Measurements from ENCODE around the gene TTC12. TPM values are rescaled to one million over a fixed set of nuclear protein-coding genes. Genes with fewer than 3 reads are reported as not detected.
A peak's percentile ranks its signal among the peaks of the same experiment; 100 is the strongest.

TTC12 gene
- total and polyA plus RNA-seq, 2 donors (not counting 3 experiments of a cell fraction or from before 2014, with no cell fraction given): 2.2 to 2.9 TPM

DNA sequence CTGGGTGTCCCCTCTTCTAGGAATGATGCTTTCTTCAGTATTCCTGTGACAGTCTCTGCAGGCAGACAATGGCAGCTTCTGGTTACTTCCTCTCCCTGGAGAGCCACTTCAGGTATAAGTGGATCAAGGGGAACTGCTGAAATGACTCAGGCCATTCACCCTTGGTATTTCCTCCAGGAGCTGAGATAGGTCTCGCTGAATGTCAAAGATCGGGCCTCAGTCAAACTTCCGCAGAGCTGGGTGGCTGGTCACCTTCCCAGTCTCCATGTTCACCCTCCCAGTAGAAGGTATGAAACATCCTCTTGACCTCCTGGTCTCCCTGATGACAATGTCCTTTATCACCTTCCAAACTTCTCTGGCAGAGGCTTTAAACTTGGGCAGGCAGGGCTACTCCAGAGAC is 71.4 kb downstream of the TTC12 start:
- ChIA-PET CTCF (interaction anchor here (2.2 kb wide), 1 partner anchor 146 kb away, joined by 7 read pairs; no protein-coding TSS in a partner anchor), POLR2A (no interaction called here)
- peak; percentile 79 for FAIRE-seq
- H3K9me3 ChIP-seq (replicated peaks; ENCODE audit: control insufficient read depth, insufficient read depth, low read length): no peaks in the 10 kb centered on the region
- no TSS peak for BruUV-seq (replicated peaks)
- H3K36me3 ChIP-seq (ENCODE audit: control insufficient read depth in 2 of 2, extremely low read depth in 1 of 2, insufficient read depth in 2 of 2, low read length in 2 of 2): no peaks in the 10 kb centered on the region
- intact Hi-C loops (cut with micrococcal nuclease) (loop anchor here (5.0 to 10.0 kb wide), 3 partner anchors 387 to 1101 kb away; partner anchors contain the start of gene ZW10), dilution Hi-C loops (cut with MboI; ENCODE audit: extremely low pct_ligation_motif_present, low sequenced_read_pairs) (no loop called here)
- peak overlapping the region; percentile 70 for H3K27ac ChIP-seq (ENCODE audit: insufficient read depth, low read depth, low read length)
- H3K79me2 ChIP-seq (ENCODE audit: control insufficient read depth, insufficient read depth, low read length): no peaks in the 10 kb centered on the region
- no peak overlapping the region for H3K4me3 ChIP-seq (replicated peaks in 1 of 3; ENCODE audit: insufficient read depth in 1 of 3, low read depth in 1 of 3, low read length in 3 of 3)
- peak; percentile 20 for TF ChIP-seq POLR2AphosphoS5 (IDR thresholded peaks at IDR 0.05; ENCODE audit: insufficient read depth, low read depth, low read length)
- TF ChIP-seq, protein P1, sequence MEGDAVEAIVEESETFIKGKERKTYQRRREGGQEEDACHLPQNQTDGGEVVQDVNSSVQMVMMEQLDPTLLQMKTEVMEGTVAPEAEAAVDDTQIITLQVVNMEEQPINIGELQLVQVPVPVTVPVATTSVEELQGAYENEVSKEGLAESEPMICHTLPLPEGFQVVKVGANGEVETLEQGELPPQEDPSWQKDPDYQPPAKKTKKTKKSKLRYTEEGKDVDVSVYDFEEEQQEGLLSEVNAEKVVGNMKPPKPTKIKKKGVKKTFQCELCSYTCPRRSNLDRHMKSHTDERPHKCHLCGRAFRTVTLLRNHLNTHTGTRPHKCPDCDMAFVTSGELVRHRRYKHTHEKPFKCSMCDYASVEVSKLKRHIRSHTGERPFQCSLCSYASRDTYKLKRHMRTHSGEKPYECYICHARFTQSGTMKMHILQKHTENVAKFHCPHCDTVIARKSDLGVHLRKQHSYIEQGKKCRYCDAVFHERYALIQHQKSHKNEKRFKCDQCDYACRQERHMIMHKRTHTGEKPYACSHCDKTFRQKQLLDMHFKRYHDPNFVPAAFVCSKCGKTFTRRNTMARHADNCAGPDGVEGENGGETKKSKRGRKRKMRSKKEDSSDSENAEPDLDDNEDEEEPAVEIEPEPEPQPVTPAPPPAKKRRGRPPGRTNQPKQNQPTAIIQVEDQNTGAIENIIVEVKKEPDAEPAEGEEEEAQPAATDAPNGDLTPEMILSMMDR (IDR thresholded peaks at IDR 0.05; ENCODE audit: extremely low read depth in 1 of 2, insufficient read depth in 1 of 2, low read depth in 1 of 2, low read length in 2 of 2): no peak
- H3K9ac ChIP-seq (replicated peaks; ENCODE audit: extremely low read depth, insufficient read depth, low read length): no peak overlapping the region
- H3K27me3 ChIP-seq (ENCODE audit: control insufficient read depth in 2 of 2, insufficient read depth in 2 of 2, low read length in 2 of 2): peaks cover 2 to 5% of the 10 kb centered on the region in 2 experiments
- no peak overlapping the region for H3K4me2 ChIP-seq (ENCODE audit: insufficient read depth, low read length)
- H2AFZ ChIP-seq (ENCODE audit: low read depth, low read length): no peak overlapping the region
- no peaks in the 10 kb centered on the region for H4K20me1 ChIP-seq (replicated peaks; ENCODE audit: control insufficient read depth, extremely low read depth, insufficient read depth, low read length)
- DNase-seq (ENCODE audit: low read depth, low spot score): no peak
- peaks cover 24% of the 10 kb centered on the region for H3K4me1 ChIP-seq (ENCODE audit: control insufficient read depth, extremely low read depth, insufficient read depth, low read length)
- no peaks in the 10 kb centered on the region for H3K9me1 ChIP-seq (replicated peaks; ENCODE audit: control insufficient read depth, extremely low read depth, insufficient read depth, low read length)

DNA sequence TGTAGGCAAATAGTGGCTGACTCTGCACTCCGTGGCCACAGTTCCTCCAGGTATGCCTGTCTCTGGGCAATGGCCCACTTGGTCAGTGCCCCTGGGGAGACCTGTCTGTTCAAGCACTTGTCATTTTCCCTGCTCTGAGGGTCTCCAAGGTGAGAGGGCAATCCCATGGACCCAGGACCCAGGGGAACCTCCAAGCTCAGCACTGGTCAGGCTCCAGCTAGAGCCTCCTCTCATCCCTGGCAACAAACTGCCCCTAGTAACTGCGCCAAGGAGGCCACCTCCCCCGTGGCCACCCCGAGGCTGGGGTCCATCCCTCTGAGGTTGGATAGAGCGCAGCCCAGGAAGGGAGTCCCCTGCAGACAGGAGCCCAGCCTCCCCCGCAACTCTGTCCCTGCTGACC is 72.5 kb downstream of the TTC12 start:
- intact Hi-C loops (cut with micrococcal nuclease) (loop anchor here (5.0 to 10.0 kb wide), 3 partner anchors 385 to 1102 kb away; partner anchors contain the start of gene ZW10), dilution Hi-C loops (cut with MboI; ENCODE audit: extremely low pct_ligation_motif_present, low sequenced_read_pairs) (no loop called here)
- Histone ChIP-seq H3K9me3 (replicated peaks; ENCODE audit: control insufficient read depth, insufficient read depth, low read length) (no peaks in the 10 kb centered on the region), H3K9me1 (replicated peaks; ENCODE audit: control insufficient read depth, extremely low read depth, insufficient read depth, low read length) (no peaks in the 10 kb centered on the region), H3K4me2 (ENCODE audit: insufficient read depth, low read length) (no peak overlapping the region), H3K36me3 (ENCODE audit: control insufficient read depth in 2 of 2, extremely low read depth in 1 of 2, insufficient read depth in 2 of 2, low read length in 2 of 2) (no peaks in the 10 kb centered on the region), H3K79me2 (ENCODE audit: control insufficient read depth, insufficient read depth, low read length) (no peaks in the 10 kb centered on the region), H3K4me3 (replicated peaks in 1 of 3; ENCODE audit: insufficient read depth in 1 of 3, low read depth in 1 of 3, low read length in 3 of 3) (no peak overlapping the region), H3K9ac (replicated peaks; ENCODE audit: extremely low read depth, insufficient read depth, low read length) (no peak overlapping the region), H3K4me1 (ENCODE audit: control insufficient read depth, extremely low read depth, insufficient read depth, low read length) (peaks cover 24% of the 10 kb centered on the region), H4K20me1 (replicated peaks; ENCODE audit: control insufficient read depth, extremely low read depth, insufficient read depth, low read length) (no peaks in the 10 kb centered on the region), H3K27me3 (ENCODE audit: control insufficient read depth in 2 of 2, insufficient read depth in 2 of 2, low read length in 2 of 2) (peaks cover 4 to 5% of the 10 kb centered on the region in 2 experiments), H3K27ac (ENCODE audit: insufficient read depth, low read depth, low read length) (no peak overlapping the region), H2AFZ (ENCODE audit: low read depth, low read length) (no peak overlapping the region)
- DNase-seq (ENCODE audit: low read depth, low spot score) (no peak), FAIRE-seq (no peak)
- POLR2A ChIA-PET: no interaction called here
- TF ChIP-seq, protein P2, sequence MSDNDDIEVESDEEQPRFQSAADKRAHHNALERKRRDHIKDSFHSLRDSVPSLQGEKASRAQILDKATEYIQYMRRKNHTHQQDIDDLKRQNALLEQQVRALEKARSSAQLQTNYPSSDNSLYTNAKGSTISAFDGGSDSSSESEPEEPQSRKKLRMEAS (IDR thresholded peaks at IDR 0.05; ENCODE audit: insufficient read depth, insufficient read length): no peak
- TF ChIP-seq EZH2 (IDR thresholded peaks at IDR 0.05; ENCODE audit: borderline replicate concordance, low read depth, low read length, severe bottlenecking) (no peak), JUN (IDR thresholded peaks at IDR 0.05; ENCODE audit: borderline replicate concordance, insufficient read depth, insufficient read length, low read depth) (no peak), MYC (IDR thresholded peaks at IDR 0.05; ENCODE audit: low read depth, low read length) (no peak), GATA2 (IDR thresholded peaks at IDR 0.05; ENCODE audit: insufficient read depth, insufficient read length, low read depth, low read length) (no peak), FOS (IDR thresholded peaks at IDR 0.05; ENCODE audit: borderline replicate concordance, insufficient read depth, low read length) (no peak), POLR2AphosphoS5 (IDR thresholded peaks at IDR 0.05; ENCODE audit: insufficient read depth, low read depth, low read length) (no peak), POLR2A (IDR thresholded peaks at IDR 0.05; ENCODE audit: low read depth, low read length) (no peak)
- TF ChIP-seq, protein P1 (IDR thresholded peaks at IDR 0.05; ENCODE audit: extremely low read depth in 1 of 2, insufficient read depth in 1 of 2, low read depth in 1 of 2, low read length in 2 of 2): no peak
- BruUV-seq (replicated peaks): no TSS peak
- CTCF ChIA-PET: no interaction called here
